T-helper 1 cell treated with Interleukin-12 subunit alpha and Interleukin-12 subunit beta and Interleukin-4 antibody, amounts not matched to agents 30 ng/mL and 1 ng/mL, for 36 hours (primary cell): ENCODE data around the gene ENTREP1. TPM values are rescaled to one million over a fixed set of nuclear protein-coding genes. Genes with fewer than 3 reads are reported as not detected.
"Not testable (repeated sequence)": the region's sequence is repeated elsewhere in the genome, so short reads cannot be mapped to it uniquely, and the experiment has no call there.

ENCODE experiments used
- intact Hi-C: fragments of 100-400 bp; cut with micrococcal nuclease; formaldehyde crosslinking; loops from one replicate; pipeline ENCODE4 v1.15.1; 2024
- total RNA-seq: library from RNA; stranded (reverse); gene quantifications from 2 replicates; pipeline ENCODE4 v1.2.3, GENCODE V29; 2022

ENTREP1 gene
- not detected in 2 replicates for total RNA-seq

GRCh38 chr9:69324549-69325401 is at the start of gene ENTREP1:
ENTREP1 (plus strand) TSS chr9:69325215; CDS start chr9:69325310, 95 bp downstream.
- intact Hi-C loops = no loop called here

GRCh38 chr9:69276775-69277174 is 48.2 kb upstream of the ENTREP1 start:
- intact Hi-C loops = no loop called here

- intact Hi-C loops = no loop called here
These were observed 45.8 kb upstream of the ENTREP1 start for GRCh38 chr9:69279084-69279731.

GRCh38 chr9:69279733-69280132 is 45.3 kb upstream of the ENTREP1 start:
- intact Hi-C loops = no loop called here

GRCh38 chr9:69283003-69283402 is 42.0 kb upstream of the ENTREP1 start:
- intact Hi-C loops = no loop called here

- intact Hi-C loops = no loop called here
These were observed 32.9 kb upstream of the ENTREP1 start for GRCh38 chr9:69292078-69292477.

- intact Hi-C loops = no loop called here
These were observed 31.9 kb upstream of the ENTREP1 start for GRCh38 chr9:69293156-69293555.

- intact Hi-C loops = no loop called here
These were observed 29.0 kb upstream of the ENTREP1 start for GRCh38 chr9:69295872-69296552.

GRCh38 chr9:69297300-69297980 is 27.6 kb upstream of the ENTREP1 start:
- intact Hi-C loops = no loop called here

GRCh38 chr9:69299315-69299714 is 25.7 kb upstream of the ENTREP1 start:
- intact Hi-C loops = no loop called here

- intact Hi-C loops = no loop called here
These were observed 25.2 kb upstream of the ENTREP1 start for GRCh38 chr9:69299826-69300225.

- intact Hi-C loops = no loop called here
These were observed 21.7 kb upstream of the ENTREP1 start for GRCh38 chr9:69303331-69303730.

GRCh38 chr9:69306895-69307445 is 18.0 kb upstream of the ENTREP1 start:
- intact Hi-C loops = not testable (repeated sequence)

- intact Hi-C loops = no loop called here
These were observed 17.4 kb upstream of the ENTREP1 start for GRCh38 chr9:69307446-69308205.

GRCh38 chr9:69308206-69308931 is 16.6 kb upstream of the ENTREP1 start:
- intact Hi-C loops = no loop called here

GRCh38 chr9:69313175-69313574 is 11.8 kb upstream of the ENTREP1 start:
- intact Hi-C loops = no loop called here

GRCh38 chr9:69314547-69314946 is 10.5 kb upstream of the ENTREP1 start:
- intact Hi-C loops = no loop called here

- intact Hi-C loops = no loop called here
These were observed 7.9 kb upstream of the ENTREP1 start for GRCh38 chr9:69317081-69317480.

- intact Hi-C loops = no loop called here
These were observed 7.1 kb upstream of the ENTREP1 start for GRCh38 chr9:69317894-69318293.
